GM23338 (cell line): ENCODE data around the gene ETFA. TPM values are rescaled to one million over a fixed set of nuclear protein-coding genes. Genes with fewer than 3 reads are reported as not detected.
A peak's percentile ranks its signal among the peaks of the same experiment; 100 is the strongest.

Experiments used
- ATAC-seq: fragments of 200-7000 bp; cut with Tn5 transposase; 3 replicates; pipeline ENCODE4 v1.9.1; 2020
- DNase-seq: peaks from one replicate; pipeline ENCODE4 v3.0.0-alpha.2; 2015; ENCODE audit warnings: low spot score
- H2AFZ ChIP-seq: fragments of 200-600 bp; sonication (generic); 2 replicates; pipeline ENCODE4 v1.8.0; 2016; ENCODE audit warnings: antibody characterized with exemption, mild to moderate bottlenecking, moderate library complexity
- H3F3A ChIP-seq: fragments of 200-600 bp; sonication (generic); replicated peaks from 2 replicates; pipeline ENCODE4 v1.8.0; 2017; ENCODE audit warnings: antibody characterized with exemption, mixed run types, low read depth
- H3K27ac ChIP-seq: fragments of 200-600 bp; sonication (generic); 2 replicates; pipeline ENCODE4 v1.6.1; 2016; ENCODE audit warnings: low read depth
- H3K27me3 ChIP-seq: fragments of 200-600 bp; sonication (generic); 2 replicates; pipeline ENCODE4 v1.8.0; 2016; ENCODE audit warnings: mild to moderate bottlenecking, mixed run types, moderate library complexity; ENCODE audit not compliant: insufficient read depth
- H3K36me3 ChIP-seq: fragments of 200-600 bp; sonication (generic); 2 replicates; pipeline ENCODE4 v1.8.0; 2016; ENCODE audit warnings: mild to moderate bottlenecking; ENCODE audit not compliant: insufficient read depth
- H3K4me1 ChIP-seq: fragments of 200-600 bp; sonication (generic); 2 replicates; pipeline ENCODE4 v1.8.0; 2016; ENCODE audit warnings: mild to moderate bottlenecking, moderate library complexity; ENCODE audit not compliant: insufficient read depth
- H3K4me2 ChIP-seq: fragments of 200-600 bp; sonication (generic); 2 replicates; pipeline ENCODE4 v1.7.1; 2017; ENCODE audit warnings: mixed run types
- H3K4me3 ChIP-seq: fragments of 200-600 bp; sonication (generic); 2 replicates; pipeline ENCODE4 v1.6.1; 2016; ENCODE audit warnings: mixed run types
- H3K79me2 ChIP-seq: fragments of 200-600 bp; sonication (generic); replicated peaks from 2 replicates; pipeline ENCODE4 v1.8.0; 2017; ENCODE audit warnings: mild to moderate bottlenecking; ENCODE audit not compliant: insufficient read depth
- H3K9me2 ChIP-seq: fragments of 200-600 bp; sonication (generic); 2 replicates; pipeline ENCODE4 v1.8.0; 2017; ENCODE audit not compliant: insufficient read depth
- H4K20me1 ChIP-seq: fragments of 200-600 bp; sonication (generic); replicated peaks from 2 replicates; pipeline ENCODE4 v1.8.0; 2017; ENCODE audit warnings: mild to moderate bottlenecking; ENCODE audit not compliant: insufficient read depth
- H3K27ac Mint-ChIP-seq: 2 replicates; pipeline ENCODE4 v1.8.0; 2020; ENCODE audit warnings: inconsistent platforms, mild to moderate bottlenecking, moderate library complexity, mixed read lengths
- H3K27me3 Mint-ChIP-seq: 3 replicates; pipeline ENCODE4 v1.8.0; 2022; ENCODE audit warnings: low read depth, mild to moderate bottlenecking, moderate library complexity, mixed read lengths, inconsistent platforms; ENCODE audit not compliant: insufficient read depth, poor library complexity
- H3K36me3 Mint-ChIP-seq: 3 replicates; pipeline ENCODE4 v1.8.0; 2021; ENCODE audit warnings: low read depth, mild to moderate bottlenecking, inconsistent platforms, moderate library complexity, mixed read lengths
- H3K4me1 Mint-ChIP-seq: 3 replicates; pipeline ENCODE4 v1.8.0; 2020; ENCODE audit warnings: mild to moderate bottlenecking, inconsistent platforms, mixed read lengths
- H3K4me3 Mint-ChIP-seq: 3 replicates; pipeline ENCODE4 v1.8.0; 2021; ENCODE audit warnings: moderate library complexity, mild to moderate bottlenecking, inconsistent platforms, mixed read lengths
- H3K9me3 Mint-ChIP-seq: 3 replicates; pipeline ENCODE4 v1.8.0; 2020; ENCODE audit warnings: moderate library complexity, mild to moderate bottlenecking, inconsistent platforms, mixed read lengths
- JUNB ChIP-seq: IDR thresholded peaks from one replicate; pipeline ENCODE4 v1.6.1; 2016; ENCODE audit warnings: antibody characterized with exemption; ENCODE audit not compliant: unreplicated experiment
- NANOG ChIP-seq: IDR thresholded peaks from 2 replicates; pipeline ENCODE4 v1.6.1; 2016; ENCODE audit warnings: antibody characterized with exemption, borderline replicate concordance
- POLR2AphosphoS5 ChIP-seq: IDR thresholded peaks from 2 replicates; pipeline ENCODE4 v1.6.1; 2016; ENCODE audit warnings: antibody characterized with exemption, low read depth
- REST ChIP-seq: IDR thresholded peaks from one replicate; pipeline ENCODE4 v1.6.1; 2018; ENCODE audit warnings: antibody characterized with exemption; ENCODE audit not compliant: unreplicated experiment
- ZNF331 ChIP-seq: fragments of 250-450 bp; sonication (Bioruptor Pico); IDR thresholded peaks from 2 replicates; pipeline ENCODE4 v1.5.0; 2020; ENCODE audit warnings: low read depth, mild to moderate bottlenecking, moderate library complexity
- polyA plus RNA-seq: library from polyadenylated mRNA; unstranded; fragments of >200 nt; fragmentation: Nextera tagmentation; extraction: Ambion mirVana; gene quantifications from 2 replicates; pipeline ENCODE4 v1.2.1, GENCODE V29; 2016
- total RNA-seq: library from RNA; depleted of rRNA; stranded (reverse); fragments of >200 nt; shearing (Covaris generic); gene quantifications from 2 replicates; pipeline ENCODE4 v1.2.3, GENCODE V29; 2014
- TF ChIP-seq, protein P1 (sequence below), 2 experiments: fragments of 200-600 bp in 1 of 2; sonication (generic) in 1 of 2; conservative IDR thresholded peaks; 2 replicates each; pipeline versions ENCODE4 v1.5.1 to v1.6.1; 2016 to 2017; ENCODE audit warnings: antibody characterized with exemption in 2 of 2, low read depth in 2 of 2, mild to moderate bottlenecking in 2 of 2, moderate library complexity in 1 of 2
- TF ChIP-seq, protein P2 (sequence below): IDR thresholded peaks from 2 replicates; pipeline ENCODE4 v1.6.1; 2016; ENCODE audit warnings: antibody characterized with exemption

The ETFA gene
- total and polyA plus RNA-seq, 2 experiments from 2014 or later, result 52.9 to 69.1 TPM

DNA sequence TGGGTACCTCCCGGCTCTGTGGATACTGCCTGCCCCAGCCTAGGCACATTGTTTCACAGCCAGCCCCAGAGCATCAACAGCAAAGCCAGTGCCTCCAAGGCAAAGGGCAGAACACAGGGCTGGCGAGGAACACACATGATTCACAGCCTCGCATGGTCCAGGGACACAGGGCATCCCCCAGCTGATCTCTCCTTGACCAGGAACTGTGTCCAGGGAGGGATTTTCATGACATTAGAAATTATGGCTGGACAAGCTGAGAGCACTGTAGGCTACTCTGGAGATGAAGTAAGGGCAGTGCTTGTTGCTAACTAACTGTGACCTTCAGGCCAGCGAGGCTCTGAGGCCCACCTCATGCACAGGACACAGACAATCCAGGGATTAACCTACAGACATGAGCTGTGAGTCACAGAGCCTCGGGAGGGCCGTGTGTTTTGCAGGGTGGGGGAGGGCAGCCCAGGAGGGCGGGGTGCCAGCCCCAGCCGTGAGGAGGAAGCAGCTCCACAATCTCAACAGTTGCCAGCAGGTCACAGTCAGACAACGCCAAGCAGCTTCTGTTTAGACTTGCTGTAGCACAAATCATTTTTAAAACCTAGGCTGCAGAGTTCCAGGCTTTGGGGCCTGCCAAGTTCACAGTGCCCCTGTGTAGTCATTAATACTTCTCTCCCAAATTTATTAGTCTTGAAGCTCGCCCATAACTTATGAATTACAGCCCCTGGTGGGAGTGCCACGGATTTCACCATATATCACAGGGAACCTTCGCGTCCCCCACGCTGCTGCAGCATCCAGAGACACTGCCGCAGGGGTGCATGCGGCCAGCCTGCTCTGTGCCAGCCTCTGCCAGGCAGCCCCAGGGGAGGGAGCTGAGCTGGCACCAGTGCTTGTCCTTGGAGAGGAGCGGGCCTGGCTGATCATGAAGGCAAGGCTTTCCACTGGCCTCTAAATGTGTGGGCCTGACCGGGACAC lies 114.7 kb downstream of the ETFA start:
- Mint-ChIP-seq H3K4me3 (no peak overlapping the region), H3K9me3 (no peaks in the 10 kb centered on the region), H3K27me3 (peaks cover 14% of the 10 kb centered on the region), H3K27ac (no peak overlapping the region; the same call in 1 of the 2 replicates), H3K4me1 (peaks cover 21% of the 10 kb centered on the region), H3K36me3 (no peaks in the 10 kb centered on the region)
- Histone ChIP-seq H3K36me3 (no peaks in the 10 kb centered on the region), H3K4me1 (no peaks in the 10 kb centered on the region), H3K27ac (no peak overlapping the region), H3K79me2 (no peaks in the 10 kb centered on the region), H3K4me2 (no peak overlapping the region), H3K9me2 (no peaks in the 10 kb centered on the region), H3K27me3 (peaks cover 6% of the 10 kb centered on the region; the same call in 1 of the 2 replicates), H2AFZ (no peak overlapping the region), H3K4me3 (no peak overlapping the region), H4K20me1 (no peaks in the 10 kb centered on the region), H3F3A (no peaks in the 10 kb centered on the region)
- ATAC-seq, result peak; percentile 16
- TF ChIP-seq, protein P1, sequence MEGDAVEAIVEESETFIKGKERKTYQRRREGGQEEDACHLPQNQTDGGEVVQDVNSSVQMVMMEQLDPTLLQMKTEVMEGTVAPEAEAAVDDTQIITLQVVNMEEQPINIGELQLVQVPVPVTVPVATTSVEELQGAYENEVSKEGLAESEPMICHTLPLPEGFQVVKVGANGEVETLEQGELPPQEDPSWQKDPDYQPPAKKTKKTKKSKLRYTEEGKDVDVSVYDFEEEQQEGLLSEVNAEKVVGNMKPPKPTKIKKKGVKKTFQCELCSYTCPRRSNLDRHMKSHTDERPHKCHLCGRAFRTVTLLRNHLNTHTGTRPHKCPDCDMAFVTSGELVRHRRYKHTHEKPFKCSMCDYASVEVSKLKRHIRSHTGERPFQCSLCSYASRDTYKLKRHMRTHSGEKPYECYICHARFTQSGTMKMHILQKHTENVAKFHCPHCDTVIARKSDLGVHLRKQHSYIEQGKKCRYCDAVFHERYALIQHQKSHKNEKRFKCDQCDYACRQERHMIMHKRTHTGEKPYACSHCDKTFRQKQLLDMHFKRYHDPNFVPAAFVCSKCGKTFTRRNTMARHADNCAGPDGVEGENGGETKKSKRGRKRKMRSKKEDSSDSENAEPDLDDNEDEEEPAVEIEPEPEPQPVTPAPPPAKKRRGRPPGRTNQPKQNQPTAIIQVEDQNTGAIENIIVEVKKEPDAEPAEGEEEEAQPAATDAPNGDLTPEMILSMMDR (conservative IDR thresholded peaks at IDR 0.05; ENCODE audit: low read depth in 2 of 2), result no peak
- TF ChIP-seq POLR2AphosphoS5, result no peak
- no peak for DNase-seq

GRCh38 chr15:76195506-76196268 lies 115.6 kb downstream of the ETFA start:
- Mint-ChIP-seq H3K27me3 (peaks cover 14% of the 10 kb centered on the region), H3K4me3 (no peak overlapping the region), H3K4me1 (peaks cover 24% of the 10 kb centered on the region), H3K9me3 (no peaks in the 10 kb centered on the region), H3K27ac (no peak overlapping the region), H3K36me3 (no peaks in the 10 kb centered on the region)
- no peaks in the 10 kb centered on the region for H3K9me2 ChIP-seq
- no peak overlapping the region for H3K4me3 ChIP-seq
- no peak overlapping the region for H3K27ac ChIP-seq
- H2AFZ ChIP-seq, result no peak overlapping the region
- H3K27me3 ChIP-seq, result peaks cover 12% of the 10 kb centered on the region
- DNase-seq (no peak), ATAC-seq (no peak)
- H3K4me2 ChIP-seq, result no peak overlapping the region
- no peaks in the 10 kb centered on the region for H3F3A ChIP-seq
- no peaks in the 10 kb centered on the region for H4K20me1 ChIP-seq
- H3K79me2 ChIP-seq, result no peaks in the 10 kb centered on the region
- H3K4me1 ChIP-seq, result no peaks in the 10 kb centered on the region; the same call in 1 of the 2 replicates
- no peaks in the 10 kb centered on the region for H3K36me3 ChIP-seq
- TF ChIP-seq REST, result no peak
- no peak for TF ChIP-seq JUNB
- TF ChIP-seq, protein P2, sequence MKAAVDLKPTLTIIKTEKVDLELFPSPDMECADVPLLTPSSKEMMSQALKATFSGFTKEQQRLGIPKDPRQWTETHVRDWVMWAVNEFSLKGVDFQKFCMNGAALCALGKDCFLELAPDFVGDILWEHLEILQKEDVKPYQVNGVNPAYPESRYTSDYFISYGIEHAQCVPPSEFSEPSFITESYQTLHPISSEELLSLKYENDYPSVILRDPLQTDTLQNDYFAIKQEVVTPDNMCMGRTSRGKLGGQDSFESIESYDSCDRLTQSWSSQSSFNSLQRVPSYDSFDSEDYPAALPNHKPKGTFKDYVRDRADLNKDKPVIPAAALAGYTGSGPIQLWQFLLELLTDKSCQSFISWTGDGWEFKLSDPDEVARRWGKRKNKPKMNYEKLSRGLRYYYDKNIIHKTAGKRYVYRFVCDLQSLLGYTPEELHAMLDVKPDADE, result no peak
- TF ChIP-seq ZNF331 (CRISPR knock-in tag), result no peak
- TF ChIP-seq NANOG, result no peak
- TF ChIP-seq POLR2AphosphoS5, result no peak
